ENCODE data around the gene COL5A1. TPM values are rescaled to one million over a fixed set of nuclear protein-coding genes. Genes with fewer than 3 reads are reported as not detected.

Gene COL5A1
- total RNA-seq, 2 donors from 2014 or later: 10.9 to 21.7 TPM

DNA sequence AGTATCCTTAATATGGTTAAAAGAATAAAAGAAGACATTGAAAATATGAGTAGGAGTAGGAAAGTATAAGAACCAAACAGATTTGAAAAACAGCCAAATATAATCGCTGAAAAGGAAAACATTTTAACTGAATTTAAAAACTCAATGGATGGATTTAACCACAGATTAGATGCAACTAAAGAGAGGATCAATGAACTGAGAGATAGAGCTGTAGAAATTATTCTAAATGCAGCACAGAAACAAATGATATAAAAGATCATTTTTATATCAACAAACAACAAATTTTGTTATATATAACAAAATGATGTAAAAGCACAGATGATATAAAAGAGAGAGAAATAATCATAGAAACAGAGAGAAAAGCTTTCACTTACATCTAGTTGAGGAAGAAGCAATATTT lies 29.3 kb upstream of the COL5A1 start:
- Histone ChIP-seq H3K9me3 (no peaks in the 10 kb centered on the region), H3K4me1 (no peaks in the 10 kb centered on the region), H3K9ac (ENCODE audit: low read depth in 2 of 2, low read length in 2 of 2) (no peak overlapping the region), H3K36me3 (no peaks in the 10 kb centered on the region), H3K27me3 (no peaks in the 10 kb centered on the region), H3K4me3 (no peak overlapping the region), H3K27ac (no peak overlapping the region)
- TF ChIP-seq, protein P1, sequence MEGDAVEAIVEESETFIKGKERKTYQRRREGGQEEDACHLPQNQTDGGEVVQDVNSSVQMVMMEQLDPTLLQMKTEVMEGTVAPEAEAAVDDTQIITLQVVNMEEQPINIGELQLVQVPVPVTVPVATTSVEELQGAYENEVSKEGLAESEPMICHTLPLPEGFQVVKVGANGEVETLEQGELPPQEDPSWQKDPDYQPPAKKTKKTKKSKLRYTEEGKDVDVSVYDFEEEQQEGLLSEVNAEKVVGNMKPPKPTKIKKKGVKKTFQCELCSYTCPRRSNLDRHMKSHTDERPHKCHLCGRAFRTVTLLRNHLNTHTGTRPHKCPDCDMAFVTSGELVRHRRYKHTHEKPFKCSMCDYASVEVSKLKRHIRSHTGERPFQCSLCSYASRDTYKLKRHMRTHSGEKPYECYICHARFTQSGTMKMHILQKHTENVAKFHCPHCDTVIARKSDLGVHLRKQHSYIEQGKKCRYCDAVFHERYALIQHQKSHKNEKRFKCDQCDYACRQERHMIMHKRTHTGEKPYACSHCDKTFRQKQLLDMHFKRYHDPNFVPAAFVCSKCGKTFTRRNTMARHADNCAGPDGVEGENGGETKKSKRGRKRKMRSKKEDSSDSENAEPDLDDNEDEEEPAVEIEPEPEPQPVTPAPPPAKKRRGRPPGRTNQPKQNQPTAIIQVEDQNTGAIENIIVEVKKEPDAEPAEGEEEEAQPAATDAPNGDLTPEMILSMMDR (IDR thresholded peaks at IDR 0.05): no peak
- DNase-seq: no peak
- intact Hi-C loops (cut with DNase I): no loop called here

DNA sequence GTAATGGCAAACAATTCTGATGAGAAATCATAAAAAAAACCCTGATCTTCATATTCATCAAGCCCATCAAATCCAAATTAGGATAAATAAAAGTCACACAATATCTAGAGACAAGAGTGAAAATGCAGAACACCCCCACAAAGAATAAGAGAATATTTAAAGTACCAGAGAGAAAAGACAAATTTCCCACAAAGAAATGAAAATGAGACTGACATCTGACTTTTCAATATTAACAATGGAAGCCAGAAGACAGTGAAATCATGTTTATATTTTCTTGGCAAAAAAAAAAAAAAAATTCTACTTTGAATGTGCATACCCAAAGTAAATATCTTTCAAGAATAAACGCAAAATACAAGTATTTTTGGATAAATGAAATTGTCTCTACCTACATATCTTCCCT lies 28.9 kb upstream of the COL5A1 start:
- H3K4me3 ChIP-seq: no peak overlapping the region
- intact Hi-C loops (cut with DNase I): no loop called here
- H3K27ac ChIP-seq: no peak overlapping the region
- H3K9me3 ChIP-seq: no peaks in the 10 kb centered on the region
- H3K36me3 ChIP-seq: no peaks in the 10 kb centered on the region
- TF ChIP-seq, protein P1 (IDR thresholded peaks at IDR 0.05): no peak
- no peak for DNase-seq
- H3K9ac ChIP-seq (ENCODE audit: low read depth in 2 of 2, low read length in 2 of 2): no peak overlapping the region
- H3K4me1 ChIP-seq: no peaks in the 10 kb centered on the region
- no peaks in the 10 kb centered on the region for H3K27me3 ChIP-seq

DNA sequence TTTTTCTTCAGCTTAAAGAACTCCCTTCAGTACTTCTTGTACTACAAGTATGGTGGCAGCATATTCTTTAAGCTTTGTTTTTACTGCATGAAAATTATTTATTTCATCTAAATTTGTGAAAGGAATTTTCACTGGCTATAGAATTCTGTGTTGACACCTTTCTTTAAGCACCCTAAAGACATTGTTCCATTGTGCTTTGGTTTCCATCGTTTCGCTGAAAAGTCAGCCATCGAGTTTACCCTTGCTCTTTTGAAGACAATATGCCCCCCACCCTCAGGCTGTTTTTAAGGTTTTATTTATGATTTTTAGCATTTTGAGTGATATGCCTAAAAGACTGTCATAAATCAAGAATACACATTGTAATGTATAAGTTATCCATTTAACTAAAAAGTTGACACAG lies 27.3 kb upstream of the COL5A1 start:
- intact Hi-C loops (cut with DNase I): no loop called here
- H3K4me1 ChIP-seq: no peaks in the 10 kb centered on the region
- no peak overlapping the region for H3K9ac ChIP-seq (ENCODE audit: low read depth in 2 of 2, low read length in 2 of 2)
- no peak overlapping the region for H3K27ac ChIP-seq
- no peaks in the 10 kb centered on the region for H3K9me3 ChIP-seq
- no peaks in the 10 kb centered on the region for H3K36me3 ChIP-seq
- H3K27me3 ChIP-seq: no peaks in the 10 kb centered on the region
- no peak for DNase-seq
- no peak overlapping the region for H3K4me3 ChIP-seq
- TF ChIP-seq, protein P1 (IDR thresholded peaks at IDR 0.05): no peak

DNA sequence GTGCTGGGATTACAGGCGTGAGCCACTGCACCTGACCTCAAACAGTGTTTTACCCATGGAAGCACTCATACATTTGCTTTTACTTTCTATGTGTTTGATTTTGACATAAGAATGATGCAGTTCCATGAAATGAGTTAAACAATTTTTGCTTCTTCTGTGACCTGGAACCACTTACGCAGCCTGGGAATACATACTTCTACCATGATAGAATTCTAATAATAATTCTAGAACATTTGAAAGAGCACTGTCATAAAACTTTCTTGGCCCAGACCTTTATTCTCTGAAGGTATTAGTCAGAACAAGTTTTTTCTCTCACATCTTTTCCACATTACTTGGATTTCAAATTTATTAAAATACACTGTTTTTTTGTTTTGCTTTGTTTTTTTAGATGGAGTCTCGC lies 25.3 kb upstream of the COL5A1 start:
- Histone ChIP-seq H3K27ac (no peak overlapping the region), H3K4me3 (no peak overlapping the region), H3K27me3 (no peaks in the 10 kb centered on the region), H3K36me3 (no peaks in the 10 kb centered on the region), H3K9me3 (no peaks in the 10 kb centered on the region), H3K4me1 (no peaks in the 10 kb centered on the region), H3K9ac (ENCODE audit: low read depth in 2 of 2, low read length in 2 of 2) (no peak overlapping the region)
- no peak for DNase-seq
- TF ChIP-seq, protein P1 (IDR thresholded peaks at IDR 0.05): no peak
- intact Hi-C loops (cut with DNase I): no loop called here

DNA sequence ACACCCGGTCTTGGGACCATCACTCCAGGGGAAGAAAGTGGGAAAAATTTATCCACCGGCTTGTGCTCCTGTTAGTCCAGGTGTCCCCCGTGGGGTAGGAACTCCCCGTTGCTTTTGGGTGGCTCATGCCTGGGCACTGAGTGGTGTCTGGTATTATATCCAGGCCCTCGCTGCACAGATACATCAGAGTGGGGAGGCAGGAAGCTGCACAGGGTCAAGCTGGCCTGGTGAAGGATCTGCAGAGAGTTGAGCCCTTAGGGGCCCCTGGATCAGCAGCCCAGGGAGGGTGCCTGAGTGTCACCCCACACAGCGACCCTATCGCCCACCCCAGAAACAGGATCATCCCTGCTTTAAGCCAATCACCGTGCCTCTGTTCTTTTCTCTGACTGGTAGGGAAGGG lies 24.4 kb upstream of the COL5A1 start:
- H3K9me3 ChIP-seq: no peaks in the 10 kb centered on the region
- no peaks in the 10 kb centered on the region for H3K4me1 ChIP-seq
- H3K27me3 ChIP-seq: no peaks in the 10 kb centered on the region
- H3K9ac ChIP-seq (ENCODE audit: low read depth in 2 of 2, low read length in 2 of 2): no peak overlapping the region
- TF ChIP-seq, protein P1 (IDR thresholded peaks at IDR 0.05): no peak
- intact Hi-C loops (cut with DNase I): no loop called here
- no peak overlapping the region for H3K27ac ChIP-seq
- no peak overlapping the region for H3K4me3 ChIP-seq
- no peaks in the 10 kb centered on the region for H3K36me3 ChIP-seq
- DNase-seq: no peak

DNA sequence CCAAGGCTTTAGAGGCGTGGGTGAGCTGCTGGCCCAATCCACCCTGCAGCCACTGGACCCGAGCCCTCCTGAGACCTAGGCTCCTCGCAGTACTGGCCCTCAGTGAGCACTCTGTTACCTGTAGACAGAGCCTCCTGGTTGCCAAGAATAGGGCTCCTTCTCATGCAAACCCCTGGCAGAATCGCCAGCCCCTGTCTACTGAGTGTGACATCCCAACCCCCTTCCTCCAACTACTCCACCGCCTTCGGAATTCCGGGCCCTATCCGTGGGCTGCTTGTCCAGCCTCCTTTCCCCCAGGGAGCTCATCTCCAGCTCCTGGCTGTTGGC lies 23.8 kb upstream of the COL5A1 start:
- H3K27ac ChIP-seq: no peak overlapping the region
- H3K9me3 ChIP-seq: no peaks in the 10 kb centered on the region
- TF ChIP-seq, protein P1 (IDR thresholded peaks at IDR 0.05): no peak
- DNase-seq: no peak
- intact Hi-C loops (cut with DNase I): no loop called here
- no peaks in the 10 kb centered on the region for H3K27me3 ChIP-seq
- no peaks in the 10 kb centered on the region for H3K4me1 ChIP-seq
- no peaks in the 10 kb centered on the region for H3K36me3 ChIP-seq
- no peak overlapping the region for H3K9ac ChIP-seq (ENCODE audit: low read depth in 2 of 2, low read length in 2 of 2)
- no peak overlapping the region for H3K4me3 ChIP-seq

Data from colonic mucosa (tissue), 4 donors.